GM19099 (cell line): Measurements from ENCODE around the gene SLC28A2.

Experiments used
- POLR2A ChIP-seq: IDR thresholded peaks from 3 replicates; pipeline ENCODE4 v1.6.1; 2011; ENCODE audit warnings: low read depth; ENCODE audit not compliant: insufficient read length; ENCODE audit errors: extremely low read depth

SLC28A2 gene

GRCh38 chr15:45304711-45305110, 52.7 kb downstream of the SLC28A2 start:
- no peak for TF ChIP-seq POLR2A

GRCh38 chr15:45306105-45306504, 54.1 kb downstream of the SLC28A2 start:
- no peak for TF ChIP-seq POLR2A

GRCh38 chr15:45307230-45307924, 55.3 kb downstream of the SLC28A2 start:
- TF ChIP-seq POLR2A, result no peak

GRCh38 chr15:45314960-45315359, 62.9 kb downstream of the SLC28A2 start:
- no peak for TF ChIP-seq POLR2A

- TF ChIP-seq POLR2A, result no peak
Measured at GRCh38 chr15:45319472-45320214, 67.6 kb downstream of the SLC28A2 start.

GRCh38 chr15:45320581-45321205, 68.7 kb downstream of the SLC28A2 start:
- TF ChIP-seq POLR2A, result no peak

- no peak for TF ChIP-seq POLR2A
Measured at GRCh38 chr15:45326280-45326679, 74.2 kb downstream of the SLC28A2 start.

- TF ChIP-seq POLR2A, result no peak
Measured at GRCh38 chr15:45326741-45327140, 74.7 kb downstream of the SLC28A2 start.
